Measurements from ENCODE around the gene FSCN2.
"Not testable (repeated sequence)": the region's sequence is repeated elsewhere in the genome, so short reads cannot be mapped to it uniquely, and the experiment has no call there.

Gene FSCN2

DNA sequence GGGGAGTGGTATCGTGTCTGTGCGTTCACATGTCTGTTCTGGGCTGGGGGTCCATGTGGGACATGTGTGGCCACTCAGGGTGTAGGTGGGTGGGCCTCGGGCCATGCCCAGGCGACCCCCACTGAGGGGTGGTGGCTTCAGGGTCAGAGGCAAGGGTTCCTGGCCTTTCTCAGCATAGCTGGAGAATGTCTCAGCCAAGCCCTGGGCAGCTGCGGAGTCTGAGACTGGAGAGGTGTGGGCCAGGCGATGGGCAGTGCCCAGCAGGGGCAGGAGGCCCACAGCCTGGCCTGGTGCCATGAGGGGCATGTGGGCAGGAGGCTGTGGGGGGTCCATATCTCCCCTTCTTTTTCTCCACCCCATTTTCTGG is 1.2 kb downstream of the FSCN2 start (continued):
- TF ChIP-seq, protein P1, sequence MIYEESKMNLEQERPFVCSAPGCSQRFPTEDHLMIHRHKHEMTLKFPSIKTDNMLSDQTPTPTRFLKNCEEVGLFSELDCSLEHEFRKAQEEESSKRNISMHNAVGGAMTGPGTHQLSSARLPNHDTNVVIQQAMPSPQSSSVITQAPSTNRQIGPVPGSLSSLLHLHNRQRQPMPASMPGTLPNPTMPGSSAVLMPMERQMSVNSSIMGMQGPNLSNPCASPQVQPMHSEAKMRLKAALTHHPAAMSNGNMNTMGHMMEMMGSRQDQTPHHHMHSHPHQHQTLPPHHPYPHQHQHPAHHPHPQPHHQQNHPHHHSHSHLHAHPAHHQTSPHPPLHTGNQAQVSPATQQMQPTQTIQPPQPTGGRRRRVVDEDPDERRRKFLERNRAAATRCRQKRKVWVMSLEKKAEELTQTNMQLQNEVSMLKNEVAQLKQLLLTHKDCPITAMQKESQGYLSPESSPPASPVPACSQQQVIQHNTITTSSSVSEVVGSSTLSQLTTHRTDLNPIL (CRISPR knock-in tag; IDR thresholded peaks at IDR 0.05; ENCODE audit: low read depth): no peak
- no peak for TF ChIP-seq GLIS3 (CRISPR knock-in tag; IDR thresholded peaks at IDR 0.05)

DNA sequence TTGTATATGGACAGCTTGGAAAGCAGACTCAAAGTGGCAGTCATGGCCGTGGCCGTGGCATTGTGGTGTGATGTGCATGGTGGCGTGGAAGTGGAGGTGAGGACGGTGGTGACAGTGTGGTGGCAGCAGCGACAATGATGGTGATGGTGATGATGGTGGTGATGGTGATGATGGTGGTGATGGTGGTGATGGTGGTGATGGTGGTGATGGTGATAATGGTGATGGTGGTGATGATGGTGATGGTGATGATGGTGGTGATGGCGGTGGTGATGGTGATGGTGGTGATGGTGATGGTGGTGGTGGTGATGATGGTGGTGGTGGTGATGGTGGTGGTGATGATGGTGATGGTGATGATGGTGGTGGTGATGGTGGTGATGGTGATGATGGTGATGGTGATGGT is 2.8 kb downstream of the FSCN2 start:
- not testable (repeated sequence) for ATAC-seq

DNA sequence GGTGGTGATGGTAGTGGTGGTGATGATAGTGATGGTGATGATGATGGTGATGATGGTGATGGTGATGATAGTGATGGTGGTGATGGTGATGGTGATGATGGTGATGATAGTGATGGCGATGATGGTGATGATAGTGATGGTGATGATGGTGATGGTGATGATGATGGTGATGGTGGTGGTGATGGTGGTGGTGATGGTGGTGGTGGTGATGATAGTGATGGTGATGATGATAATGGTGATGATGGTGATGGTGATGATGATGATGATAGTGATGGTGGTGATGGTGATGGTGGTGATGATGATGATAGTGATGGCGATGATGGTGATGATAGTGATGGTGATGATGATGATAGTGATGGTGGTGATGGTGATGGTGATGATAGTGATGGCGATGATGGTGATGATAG is 3.8 kb downstream of the FSCN2 start:
- ATAC-seq: not testable (repeated sequence)

DNA sequence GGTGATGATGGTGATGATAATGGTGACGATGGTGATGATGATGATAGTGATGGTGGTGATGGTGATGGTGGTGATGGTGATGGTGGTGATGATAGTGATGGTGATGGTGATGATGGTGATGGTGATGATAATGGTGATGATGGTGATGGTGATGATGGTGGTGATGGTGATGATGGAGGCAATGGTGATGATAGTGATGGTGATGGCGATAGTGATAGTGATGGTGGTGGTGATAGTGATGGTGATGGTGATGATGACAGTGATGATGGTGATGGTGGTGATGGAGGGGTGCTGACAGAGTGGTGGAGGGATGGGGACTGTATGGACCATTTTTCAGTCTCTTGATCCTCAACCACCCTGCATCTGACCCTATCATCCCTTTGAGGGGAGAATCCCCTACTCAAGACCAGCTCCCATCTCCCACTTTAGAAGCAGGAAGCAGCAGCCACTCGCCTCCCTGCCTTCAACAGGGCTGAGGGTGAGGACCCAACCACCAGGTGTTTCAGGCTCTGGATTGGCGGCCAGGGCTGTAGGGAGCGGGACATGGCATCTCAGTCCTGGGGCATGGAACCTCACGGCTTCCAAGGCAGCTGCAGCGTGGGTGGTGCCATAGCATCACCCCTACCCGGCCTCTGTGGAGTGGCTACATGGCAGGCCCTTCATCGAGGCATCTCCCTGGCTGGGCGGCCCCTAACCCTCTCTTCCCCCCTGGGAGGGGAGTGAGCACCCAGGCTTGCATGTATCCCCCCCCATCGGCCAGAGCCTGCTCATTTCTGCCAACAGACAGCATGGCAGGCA is 4.5 kb downstream of the FSCN2 start:
- ATAC-seq: no peak
- TF ChIP-seq ZFP30 (CRISPR knock-in tag; IDR thresholded peaks at IDR 0.05): no peak
- TF ChIP-seq, protein P2, sequence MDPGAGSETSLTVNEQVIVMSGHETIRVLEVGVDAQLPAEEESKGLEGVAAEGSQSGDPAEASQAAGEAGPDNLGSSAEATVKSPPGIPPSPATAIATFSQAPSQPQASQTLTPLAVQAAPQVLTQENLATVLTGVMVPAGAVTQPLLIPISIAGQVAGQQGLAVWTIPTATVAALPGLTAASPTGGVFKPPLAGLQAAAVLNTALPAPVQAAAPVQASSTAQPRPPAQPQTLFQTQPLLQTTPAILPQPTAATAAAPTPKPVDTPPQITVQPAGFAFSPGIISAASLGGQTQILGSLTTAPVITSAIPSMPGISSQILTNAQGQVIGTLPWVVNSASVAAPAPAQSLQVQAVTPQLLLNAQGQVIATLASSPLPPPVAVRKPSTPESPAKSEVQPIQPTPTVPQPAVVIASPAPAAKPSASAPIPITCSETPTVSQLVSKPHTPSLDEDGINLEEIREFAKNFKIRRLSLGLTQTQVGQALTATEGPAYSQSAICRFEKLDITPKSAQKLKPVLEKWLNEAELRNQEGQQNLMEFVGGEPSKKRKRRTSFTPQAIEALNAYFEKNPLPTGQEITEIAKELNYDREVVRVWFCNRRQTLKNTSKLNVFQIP (CRISPR knock-in tag; IDR thresholded peaks at IDR 0.05; ENCODE audit: borderline replicate concordance, low read depth): no peak

DNA sequence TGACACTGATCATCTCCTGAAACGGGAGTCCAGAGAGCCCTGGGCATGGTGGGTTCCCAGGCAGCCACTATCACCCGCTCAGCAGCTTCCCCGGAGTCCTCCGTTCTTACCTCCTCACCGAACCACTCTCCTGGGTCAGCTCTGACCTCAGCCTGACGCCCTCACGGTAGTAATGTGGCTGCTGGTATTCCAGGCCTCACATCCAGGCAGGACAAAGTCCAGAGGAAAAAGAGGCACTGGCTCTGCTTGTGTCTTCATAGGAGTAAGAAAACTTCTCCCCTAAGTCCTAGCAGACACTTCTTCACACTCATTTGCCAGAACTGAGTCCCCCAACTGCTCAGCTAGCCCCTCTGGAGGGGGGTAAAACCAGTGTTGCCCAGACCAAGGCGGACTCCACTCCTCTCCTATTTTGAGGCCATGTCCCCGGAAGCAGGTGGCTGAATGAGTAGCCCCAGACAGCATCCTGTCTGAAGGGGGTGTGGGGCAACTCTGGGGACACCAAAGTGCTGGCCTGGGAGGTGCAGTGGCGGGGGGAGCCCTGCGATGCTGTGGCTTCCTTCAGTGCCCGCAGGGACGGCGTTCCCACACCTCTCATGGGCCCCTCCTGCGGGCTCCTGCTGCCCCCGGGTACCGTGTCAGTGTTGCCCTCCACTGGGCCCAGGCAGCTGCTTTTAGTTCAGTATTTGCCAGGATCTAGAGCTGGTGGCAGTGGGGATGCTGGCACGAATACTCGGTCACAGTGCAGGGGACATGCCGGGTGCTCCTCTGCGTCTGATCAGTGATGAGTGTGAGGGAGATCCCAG is 5.4 kb downstream of the FSCN2 start:
- ATAC-seq: peak; percentile 2
- TF ChIP-seq ZNF565 (CRISPR knock-in tag; conservative IDR thresholded peaks at IDR 0.05; ENCODE audit: low read depth): no peak
- no peak for TF ChIP-seq TCF4 (CRISPR knock-in tag; IDR thresholded peaks at IDR 0.05; ENCODE audit: borderline replicate concordance)
- TF ChIP-seq, protein P3, sequence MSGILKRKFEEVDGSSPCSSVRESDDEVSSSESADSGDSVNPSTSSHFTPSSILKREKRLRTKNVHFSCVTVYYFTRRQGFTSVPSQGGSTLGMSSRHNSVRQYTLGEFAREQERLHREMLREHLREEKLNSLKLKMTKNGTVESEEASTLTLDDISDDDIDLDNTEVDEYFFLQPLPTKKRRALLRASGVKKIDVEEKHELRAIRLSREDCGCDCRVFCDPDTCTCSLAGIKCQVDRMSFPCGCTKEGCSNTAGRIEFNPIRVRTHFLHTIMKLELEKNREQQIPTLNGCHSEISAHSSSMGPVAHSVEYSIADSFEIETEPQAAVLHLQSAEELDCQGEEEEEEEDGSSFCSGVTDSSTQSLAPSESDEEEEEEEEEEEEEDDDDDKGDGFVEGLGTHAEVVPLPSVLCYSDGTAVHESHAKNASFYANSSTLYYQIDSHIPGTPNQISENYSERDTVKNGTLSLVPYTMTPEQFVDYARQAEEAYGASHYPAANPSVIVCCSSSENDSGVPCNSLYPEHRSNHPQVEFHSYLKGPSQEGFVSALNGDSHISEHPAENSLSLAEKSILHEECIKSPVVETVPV (CRISPR knock-in tag; IDR thresholded peaks at IDR 0.05): no peak
- TF ChIP-seq GLIS3 (CRISPR knock-in tag; IDR thresholded peaks at IDR 0.05): no peak
- no peak for TF ChIP-seq ZC3H10 (CRISPR knock-in tag; IDR thresholded peaks at IDR 0.05)
- TF ChIP-seq, protein P1 (CRISPR knock-in tag; IDR thresholded peaks at IDR 0.05; ENCODE audit: low read depth): no peak
- no peak for TF ChIP-seq ZNF70 (CRISPR knock-in tag; IDR thresholded peaks at IDR 0.05)
- TF ChIP-seq PPARA (CRISPR knock-in tag; IDR thresholded peaks at IDR 0.05; ENCODE audit: borderline replicate concordance): no peak
- no peak for TF ChIP-seq ESRRG (CRISPR knock-in tag; IDR thresholded peaks at IDR 0.05)
- TF ChIP-seq, protein P4, sequence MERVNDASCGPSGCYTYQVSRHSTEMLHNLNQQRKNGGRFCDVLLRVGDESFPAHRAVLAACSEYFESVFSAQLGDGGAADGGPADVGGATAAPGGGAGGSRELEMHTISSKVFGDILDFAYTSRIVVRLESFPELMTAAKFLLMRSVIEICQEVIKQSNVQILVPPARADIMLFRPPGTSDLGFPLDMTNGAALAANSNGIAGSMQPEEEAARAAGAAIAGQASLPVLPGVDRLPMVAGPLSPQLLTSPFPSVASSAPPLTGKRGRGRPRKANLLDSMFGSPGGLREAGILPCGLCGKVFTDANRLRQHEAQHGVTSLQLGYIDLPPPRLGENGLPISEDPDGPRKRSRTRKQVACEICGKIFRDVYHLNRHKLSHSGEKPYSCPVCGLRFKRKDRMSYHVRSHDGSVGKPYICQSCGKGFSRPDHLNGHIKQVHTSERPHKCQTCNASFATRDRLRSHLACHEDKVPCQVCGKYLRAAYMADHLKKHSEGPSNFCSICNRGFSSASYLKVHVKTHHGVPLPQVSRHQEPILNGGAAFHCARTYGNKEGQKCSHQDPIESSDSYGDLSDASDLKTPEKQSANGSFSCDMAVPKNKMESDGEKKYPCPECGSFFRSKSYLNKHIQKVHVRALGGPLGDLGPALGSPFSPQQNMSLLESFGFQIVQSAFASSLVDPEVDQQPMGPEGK (CRISPR knock-in tag; IDR thresholded peaks at IDR 0.05; ENCODE audit: borderline replicate concordance): no peak
- no peak for TF ChIP-seq ISL1 (CRISPR knock-in tag; IDR thresholded peaks at IDR 0.05)
